Nephron (organoid): ENCODE measurements around the gene GALNT13.

ENCODE experiments used
- H3K27ac Mint-ChIP-seq, 3 experiments: 2 replicates each; pipeline ENCODE4 v1.8.0; 2020; ENCODE audit warnings: mixed read lengths in 3 of 3, mild to moderate bottlenecking in 2 of 3, moderate library complexity in 1 of 3
- H3K27me3 Mint-ChIP-seq: 2 replicates; pipeline ENCODE4 v1.8.0; 2021; ENCODE audit warnings: low read depth, mild to moderate bottlenecking, moderate library complexity, mixed read lengths
- H3K36me3 Mint-ChIP-seq: 2 replicates; pipeline ENCODE4 v1.8.0; 2020; ENCODE audit warnings: low read depth, mixed read lengths
- H3K4me1 Mint-ChIP-seq: 2 replicates; pipeline ENCODE4 v1.8.0; 2020; ENCODE audit warnings: mixed read lengths
- H3K4me3 Mint-ChIP-seq, 3 experiments: 2 replicates each; pipeline ENCODE4 v1.8.0; 2020; ENCODE audit warnings: mild to moderate bottlenecking in 3 of 3, mixed read lengths in 3 of 3, moderate library complexity in 2 of 3
- H3K9me3 Mint-ChIP-seq: 2 replicates; pipeline ENCODE4 v1.8.0; 2020; ENCODE audit warnings: mixed read lengths
- TF ChIP-seq, protein P1 (sequence below), 3 experiments: fragments of 200-600 bp; sonication (generic); IDR thresholded peaks; one replicate each; pipeline ENCODE4 v1.5.0; 2021; ENCODE audit warnings: antibody characterized with exemption in 3 of 3; ENCODE audit not compliant: unreplicated experiment in 3 of 3

The GALNT13 gene

GRCh38 chr2:154488801-154489200, 617.1 kb downstream of the GALNT13 start:
- Mint-ChIP-seq H3K9me3 (no peaks in the 10 kb centered on the region), H3K4me3 (peak overlapping the region in 2 of 3 experiments; percentile 41 to 61), H3K27ac (peak overlapping the region; percentile 89 to 96 (median 93)), H3K36me3 (no peaks in the 10 kb centered on the region), H3K27me3 (no peaks in the 10 kb centered on the region), H3K4me1 (peaks cover 11% of the 10 kb centered on the region)
- TF ChIP-seq, protein P1, sequence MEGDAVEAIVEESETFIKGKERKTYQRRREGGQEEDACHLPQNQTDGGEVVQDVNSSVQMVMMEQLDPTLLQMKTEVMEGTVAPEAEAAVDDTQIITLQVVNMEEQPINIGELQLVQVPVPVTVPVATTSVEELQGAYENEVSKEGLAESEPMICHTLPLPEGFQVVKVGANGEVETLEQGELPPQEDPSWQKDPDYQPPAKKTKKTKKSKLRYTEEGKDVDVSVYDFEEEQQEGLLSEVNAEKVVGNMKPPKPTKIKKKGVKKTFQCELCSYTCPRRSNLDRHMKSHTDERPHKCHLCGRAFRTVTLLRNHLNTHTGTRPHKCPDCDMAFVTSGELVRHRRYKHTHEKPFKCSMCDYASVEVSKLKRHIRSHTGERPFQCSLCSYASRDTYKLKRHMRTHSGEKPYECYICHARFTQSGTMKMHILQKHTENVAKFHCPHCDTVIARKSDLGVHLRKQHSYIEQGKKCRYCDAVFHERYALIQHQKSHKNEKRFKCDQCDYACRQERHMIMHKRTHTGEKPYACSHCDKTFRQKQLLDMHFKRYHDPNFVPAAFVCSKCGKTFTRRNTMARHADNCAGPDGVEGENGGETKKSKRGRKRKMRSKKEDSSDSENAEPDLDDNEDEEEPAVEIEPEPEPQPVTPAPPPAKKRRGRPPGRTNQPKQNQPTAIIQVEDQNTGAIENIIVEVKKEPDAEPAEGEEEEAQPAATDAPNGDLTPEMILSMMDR (IDR thresholded peaks at IDR 0.05; ENCODE audit: unreplicated experiment in 3 of 3), result no peak

- H3K36me3 Mint-ChIP-seq, result no peaks in the 10 kb centered on the region
- no peaks in the 10 kb centered on the region for H3K9me3 Mint-ChIP-seq
- TF ChIP-seq, protein P1 (IDR thresholded peaks at IDR 0.05; ENCODE audit: unreplicated experiment in 3 of 3), result no peak
- H3K27me3 Mint-ChIP-seq, result no peaks in the 10 kb centered on the region
- H3K4me1 Mint-ChIP-seq, result peaks cover 11% of the 10 kb centered on the region
- H3K27ac Mint-ChIP-seq, result peak overlapping the region; percentile 45 to 96 (median 93)
- no peak overlapping the region for H3K4me3 Mint-ChIP-seq
Measured at GRCh38 chr2:154489266-154489858, 617.6 kb downstream of the GALNT13 start.

DNA sequence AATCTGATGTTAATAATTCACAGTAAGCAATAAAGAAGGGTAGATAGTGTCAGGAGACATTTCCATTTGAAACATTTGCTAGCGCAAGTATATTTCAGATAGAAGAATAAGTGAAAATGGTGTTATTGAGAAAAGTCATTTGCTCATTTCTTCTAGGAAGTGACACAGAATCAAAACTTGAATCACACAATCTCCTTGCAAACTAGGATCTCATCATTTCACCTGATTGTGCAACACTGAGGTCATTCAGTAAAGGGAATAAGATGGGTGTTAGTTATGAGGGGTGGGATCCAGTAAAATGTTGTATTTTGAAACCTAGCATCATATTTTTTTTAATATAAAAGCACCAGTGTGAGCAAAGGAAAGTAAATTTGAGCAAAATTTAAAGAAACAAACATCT, 618.8 kb downstream of the GALNT13 start:
- no peak overlapping the region for H3K4me3 Mint-ChIP-seq
- TF ChIP-seq, protein P1 (IDR thresholded peaks at IDR 0.05; ENCODE audit: unreplicated experiment in 3 of 3), result no peak
- no peaks in the 10 kb centered on the region for H3K36me3 Mint-ChIP-seq
- H3K27me3 Mint-ChIP-seq, result no peaks in the 10 kb centered on the region
- no peaks in the 10 kb centered on the region for H3K9me3 Mint-ChIP-seq
- peak overlapping the region; percentile 8 to 96 (median 93) for H3K27ac Mint-ChIP-seq
- H3K4me1 Mint-ChIP-seq, result peaks cover 11% of the 10 kb centered on the region

DNA sequence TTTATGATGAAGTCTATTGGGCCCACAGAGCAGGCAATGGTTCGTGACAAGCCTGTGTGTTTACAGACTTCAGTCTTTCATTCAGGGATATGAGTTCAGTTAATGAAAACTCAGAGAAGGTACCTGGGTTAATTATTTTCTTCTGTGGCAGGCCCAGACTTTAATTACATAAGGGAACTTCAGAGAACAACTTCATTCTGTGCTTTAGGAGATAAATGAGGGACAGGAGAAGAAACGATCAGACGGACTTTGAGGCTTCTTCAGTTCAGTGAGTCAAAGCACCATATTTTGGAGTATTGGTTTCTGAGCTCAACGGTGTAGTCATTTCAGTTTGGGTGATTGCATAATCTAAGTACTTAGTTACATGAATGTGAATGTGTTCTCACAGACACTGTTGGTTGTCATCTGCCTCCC, 623.7 kb downstream of the GALNT13 start:
- no peaks in the 10 kb centered on the region for H3K9me3 Mint-ChIP-seq
- TF ChIP-seq, protein P1 (IDR thresholded peaks at IDR 0.05; ENCODE audit: unreplicated experiment in 3 of 3), result no peak
- peaks cover under 1% of the 10 kb centered on the region for H3K4me1 Mint-ChIP-seq
- no peaks in the 10 kb centered on the region for H3K36me3 Mint-ChIP-seq
- no peaks in the 10 kb centered on the region for H3K27me3 Mint-ChIP-seq
- H3K27ac Mint-ChIP-seq, result peak overlapping the region; percentile 73 to 91 (median 82)
- H3K4me3 Mint-ChIP-seq, result peak overlapping the region in 1 of 3 experiments; percentile 21

DNA sequence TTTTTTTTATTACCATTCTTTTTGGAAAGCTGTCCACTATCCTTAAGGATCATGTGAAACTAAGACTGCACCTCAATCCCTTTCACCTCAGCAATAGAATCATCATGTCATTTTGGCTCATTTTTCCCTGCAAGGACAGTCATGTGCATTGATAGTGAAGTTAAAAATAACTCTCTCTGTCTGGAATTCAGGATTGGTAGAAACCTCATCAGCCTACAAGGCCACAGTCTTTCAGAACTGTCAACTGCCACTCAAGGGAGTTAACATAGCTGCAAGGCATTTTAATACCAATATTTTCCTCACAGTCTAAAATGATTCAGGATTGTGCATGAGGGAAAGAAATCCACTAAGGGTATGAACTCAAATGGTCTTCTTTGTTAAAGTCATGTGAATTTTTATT, 625.3 kb downstream of the GALNT13 start:
- H3K27me3 Mint-ChIP-seq, result no peaks in the 10 kb centered on the region
- H3K36me3 Mint-ChIP-seq, result no peaks in the 10 kb centered on the region
- H3K9me3 Mint-ChIP-seq, result no peaks in the 10 kb centered on the region
- no peaks in the 10 kb centered on the region for H3K4me1 Mint-ChIP-seq
- TF ChIP-seq, protein P1 (IDR thresholded peaks at IDR 0.05; ENCODE audit: unreplicated experiment in 3 of 3), result no peak
- no peak overlapping the region for H3K4me3 Mint-ChIP-seq
- H3K27ac Mint-ChIP-seq, result peak overlapping the region in 1 of 3 experiments; percentile 91
